HepG2 (cell line): ENCODE data around the gene CEP57L1. TPM values are rescaled to one million over a fixed set of nuclear protein-coding genes. Genes with fewer than 3 reads are reported as not detected.

Source experiments
- ARHGAP35 ChIP-seq: sonication (generic); formaldehyde crosslinking; IDR thresholded peaks from 2 replicates; pipeline ENCODE4 v1.9.0; 2022; ENCODE audit warnings: mild to moderate bottlenecking, inconsistent platforms, moderate library complexity, missing genetic modification reagents, borderline replicate concordance
- ARID5B ChIP-seq: IDR thresholded peaks from 2 replicates; pipeline ENCODE4 v1.4.0; 2020; ENCODE audit warnings: mild to moderate bottlenecking, missing genetic modification reagents
- CENPT ChIP-seq: sonication (generic); formaldehyde crosslinking; IDR thresholded peaks from 2 replicates; pipeline ENCODE4 v1.8.0; 2022; ENCODE audit warnings: low read depth, mild to moderate bottlenecking, moderate library complexity, missing genetic modification reagents
- HNRNPH1 ChIP-seq: fragments of 200-400 bp; formaldehyde crosslinking; optimal IDR thresholded peaks from 2 replicates; pipeline ENCODE3; 2017; ENCODE audit warnings: mild to moderate bottlenecking, low read depth, low read length
- ZNF10 ChIP-seq: sonication (generic); formaldehyde crosslinking; IDR thresholded peaks from 2 replicates; pipeline ENCODE4 v1.4.0; 2020; ENCODE audit warnings: mild to moderate bottlenecking, low read depth, missing genetic modification reagents, borderline replicate concordance
- ZNF549 ChIP-seq: sonication (generic); formaldehyde crosslinking; IDR thresholded peaks from 2 replicates; pipeline ENCODE4 v1.5.0; 2020; ENCODE audit warnings: missing genetic modification reagents
- polyA plus RNA-seq, 8 experiments: library from polyadenylated mRNA; depleted of rRNA in 3 of 8; stranded (reverse) in 7 of 8; unstranded in 1 of 8; fragments of >200 nt; fragmentation: Illumina TruSeq in 4 of 8; extraction: Trizol in 4 of 8; gene quantifications; 2 replicates each; pipeline versions ENCODE4 v1.2.1 to v1.2.3, GENCODE V29; 2011 to 2016; ENCODE audit warnings: low read depth in 4 of 8, missing spikeins in 1 of 8, mixed read lengths in 1 of 8; ENCODE audit not compliant: insufficient read depth in 1 of 8
- total RNA-seq, 5 experiments: library from RNA; depleted of rRNA; stranded (reverse); fragments of >200 nt; fragmentation: Illumina TruSeq; extraction: Trizol; gene quantifications; 2 replicates each; pipeline ENCODE4 v1.2.3, GENCODE V29; 2016; ENCODE audit warnings: low read depth in 1 of 5
- TF ChIP-seq, protein P1 (sequence below): sonication (generic); formaldehyde crosslinking; IDR thresholded peaks from 2 replicates; pipeline ENCODE4 v1.9.0; 2022; ENCODE audit warnings: low read depth, missing genetic modification reagents
- TF ChIP-seq, protein P2 (sequence below): sonication (generic); formaldehyde crosslinking; IDR thresholded peaks from 2 replicates; pipeline ENCODE4 v1.4.0; 2020; ENCODE audit warnings: missing genetic modification reagents

The CEP57L1 gene
- total and polyA plus RNA-seq, 2 of the 13 experiments (the other 11 are each of a cell fraction or from before 2014, with no cell fraction given), result 7.7 to 15.5 TPM

DNA sequence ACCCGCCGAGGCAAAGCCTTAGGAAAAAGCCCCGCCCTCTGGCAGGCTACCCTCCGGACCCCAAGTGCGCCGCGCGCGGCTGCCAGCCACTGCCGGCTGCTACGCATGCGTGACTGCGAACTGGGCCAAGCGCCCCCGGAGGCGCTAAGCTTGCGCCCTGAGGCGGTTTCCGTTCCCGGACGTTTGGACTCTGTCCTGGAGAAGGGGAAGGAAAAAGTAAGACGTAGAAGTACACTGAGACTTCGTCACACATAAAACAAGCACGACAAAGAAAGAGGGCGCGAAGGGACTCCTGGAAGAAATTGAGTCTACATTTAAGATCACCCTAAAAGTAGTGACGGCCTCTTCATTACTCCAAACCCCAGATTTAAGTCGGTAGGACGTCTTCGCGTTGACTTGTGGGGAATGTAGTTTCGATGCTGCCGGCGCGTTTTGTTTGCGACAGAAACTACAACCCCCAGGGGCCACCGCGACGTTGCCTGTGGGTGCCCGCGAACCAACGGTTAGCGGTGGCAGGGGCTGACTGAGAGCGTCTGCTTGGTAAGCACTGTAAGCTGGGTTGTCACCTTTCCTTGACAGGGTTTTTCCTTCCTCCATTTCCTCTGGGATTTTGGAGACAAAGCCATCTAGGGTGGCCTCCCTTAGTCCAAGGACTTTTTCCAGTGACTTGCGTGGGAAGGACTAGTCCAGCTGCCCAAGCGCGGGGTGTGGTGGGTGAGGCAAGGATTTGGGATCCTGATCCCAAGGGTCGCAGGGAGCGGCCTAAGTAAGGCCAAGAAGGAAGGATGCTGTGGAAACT is at the start of gene CEP57L1 (continued):
- TF ChIP-seq, protein P1, sequence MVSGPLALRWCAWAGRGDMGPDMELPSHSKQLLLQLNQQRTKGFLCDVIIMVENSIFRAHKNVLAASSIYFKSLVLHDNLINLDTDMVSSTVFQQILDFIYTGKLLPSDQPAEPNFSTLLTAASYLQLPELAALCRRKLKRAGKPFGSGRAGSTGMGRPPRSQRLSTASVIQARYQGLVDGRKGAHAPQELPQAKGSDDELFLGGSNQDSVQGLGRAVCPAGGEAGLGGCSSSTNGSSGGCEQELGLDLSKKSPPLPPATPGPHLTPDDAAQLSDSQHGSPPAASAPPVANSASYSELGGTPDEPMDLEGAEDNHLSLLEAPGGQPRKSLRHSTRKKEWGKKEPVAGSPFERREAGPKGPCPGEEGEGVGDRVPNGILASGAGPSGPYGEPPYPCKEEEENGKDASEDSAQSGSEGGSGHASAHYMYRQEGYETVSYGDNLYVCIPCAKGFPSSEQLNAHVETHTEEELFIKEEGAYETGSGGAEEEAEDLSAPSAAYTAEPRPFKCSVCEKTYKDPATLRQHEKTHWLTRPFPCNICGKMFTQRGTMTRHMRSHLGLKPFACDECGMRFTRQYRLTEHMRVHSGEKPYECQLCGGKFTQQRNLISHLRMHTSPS (CRISPR knock-in tag), result peak; percentile 59; the same call in 1 of the 2 replicates
- TF ChIP-seq CENPT (CRISPR knock-in tag), result no peak
- no peak for TF ChIP-seq ARHGAP35 (CRISPR knock-in tag)
- TF ChIP-seq ZNF10 (CRISPR knock-in tag), result no peak
- TF ChIP-seq, protein P2, sequence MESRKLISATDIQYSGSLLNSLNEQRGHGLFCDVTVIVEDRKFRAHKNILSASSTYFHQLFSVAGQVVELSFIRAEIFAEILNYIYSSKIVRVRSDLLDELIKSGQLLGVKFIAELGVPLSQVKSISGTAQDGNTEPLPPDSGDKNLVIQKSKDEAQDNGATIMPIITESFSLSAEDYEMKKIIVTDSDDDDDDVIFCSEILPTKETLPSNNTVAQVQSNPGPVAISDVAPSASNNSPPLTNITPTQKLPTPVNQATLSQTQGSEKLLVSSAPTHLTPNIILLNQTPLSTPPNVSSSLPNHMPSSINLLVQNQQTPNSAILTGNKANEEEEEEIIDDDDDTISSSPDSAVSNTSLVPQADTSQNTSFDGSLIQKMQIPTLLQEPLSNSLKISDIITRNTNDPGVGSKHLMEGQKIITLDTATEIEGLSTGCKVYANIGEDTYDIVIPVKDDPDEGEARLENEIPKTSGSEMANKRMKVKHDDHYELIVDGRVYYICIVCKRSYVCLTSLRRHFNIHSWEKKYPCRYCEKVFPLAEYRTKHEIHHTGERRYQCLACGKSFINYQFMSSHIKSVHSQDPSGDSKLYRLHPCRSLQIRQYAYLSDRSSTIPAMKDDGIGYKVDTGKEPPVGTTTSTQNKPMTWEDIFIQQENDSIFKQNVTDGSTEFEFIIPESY (CRISPR knock-in tag), result no peak
- no peak for TF ChIP-seq HNRNPH1
- TF ChIP-seq ZNF549 (CRISPR knock-in tag), result no peak
- no peak for TF ChIP-seq ARID5B (CRISPR knock-in tag)
